ENCODE measurements around the gene DGCR8.
"Not testable (repeated sequence)": the region's sequence is repeated elsewhere in the genome, so short reads cannot be mapped to it uniquely, and the experiment has no call there.

Gene DGCR8

GRCh38 chr22:20159076-20159475 is 79.0 kb downstream of the DGCR8 start:
- H3K4me3 ChIP-seq: no peak overlapping the region
- no peak overlapping the region for H3K27ac ChIP-seq
- no peak for DNase-seq (ENCODE audit: low spot score)
- TF ChIP-seq CTCF (IDR thresholded peaks at IDR 0.05): no peak

DNA sequence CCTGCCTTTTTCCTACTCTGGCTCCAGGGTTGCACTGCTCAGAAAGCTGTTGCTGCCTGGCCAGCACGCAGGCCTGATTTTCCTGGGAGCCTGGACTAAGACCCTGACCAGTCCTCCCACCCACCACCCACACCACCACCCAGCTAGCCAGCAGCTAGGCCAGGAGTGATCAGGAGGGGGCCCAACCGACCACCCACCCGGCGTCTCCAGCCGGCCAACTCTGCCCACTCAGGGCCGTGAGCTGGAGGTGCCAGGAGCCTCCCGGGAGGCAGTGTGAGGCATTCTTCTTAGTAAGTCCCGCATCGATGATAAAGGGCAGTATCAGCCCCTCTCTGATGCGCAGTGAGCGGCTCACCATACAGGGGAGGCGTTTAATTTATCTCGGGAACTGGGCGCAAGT is 79.5 kb downstream of the DGCR8 start:
- DNase-seq (ENCODE audit: low spot score); H3K27ac ChIP-seq: not testable (repeated sequence)

DNA sequence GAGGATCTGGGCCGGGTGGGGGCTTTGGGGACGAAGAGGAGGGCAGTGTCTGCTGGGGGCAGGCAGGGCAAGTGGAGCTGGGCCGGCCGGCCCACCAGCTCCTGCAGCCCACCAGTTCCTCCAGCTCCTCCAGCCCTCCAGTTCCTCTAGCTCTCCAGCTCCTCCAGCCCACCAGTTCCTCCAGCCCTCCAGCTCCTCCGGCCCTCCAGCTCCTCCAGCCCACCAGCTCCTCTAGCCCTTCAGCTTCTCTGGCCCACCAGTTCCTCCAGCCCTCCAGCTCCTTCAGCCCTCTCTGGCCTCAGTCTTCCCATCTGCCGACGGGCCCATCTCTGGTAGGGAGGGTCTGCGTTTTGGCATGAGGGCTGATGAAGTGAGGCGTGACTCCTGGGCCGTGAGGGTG is 80.0 kb downstream of the DGCR8 start:
- Histone ChIP-seq H3K27ac (no peak overlapping the region), H3K4me3 (no peak overlapping the region)
- no peak for TF ChIP-seq CTCF (IDR thresholded peaks at IDR 0.05)
- no peak for DNase-seq (ENCODE audit: low spot score)

More for the DNA sequence above, 79.5 kb downstream of the DGCR8 start:
- H3K4me3 ChIP-seq: not testable (repeated sequence)
